ENCODE data around the gene STARD13. TPM values are rescaled to one million over a fixed set of nuclear protein-coding genes. Genes with fewer than 3 reads are reported as not detected.
A peak's percentile ranks its signal among the peaks of the same experiment; 100 is the strongest.

Gene STARD13
- total and polyA plus RNA-seq, 8 donors: 4.4 to 158 (median 44.0) TPM

DNA sequence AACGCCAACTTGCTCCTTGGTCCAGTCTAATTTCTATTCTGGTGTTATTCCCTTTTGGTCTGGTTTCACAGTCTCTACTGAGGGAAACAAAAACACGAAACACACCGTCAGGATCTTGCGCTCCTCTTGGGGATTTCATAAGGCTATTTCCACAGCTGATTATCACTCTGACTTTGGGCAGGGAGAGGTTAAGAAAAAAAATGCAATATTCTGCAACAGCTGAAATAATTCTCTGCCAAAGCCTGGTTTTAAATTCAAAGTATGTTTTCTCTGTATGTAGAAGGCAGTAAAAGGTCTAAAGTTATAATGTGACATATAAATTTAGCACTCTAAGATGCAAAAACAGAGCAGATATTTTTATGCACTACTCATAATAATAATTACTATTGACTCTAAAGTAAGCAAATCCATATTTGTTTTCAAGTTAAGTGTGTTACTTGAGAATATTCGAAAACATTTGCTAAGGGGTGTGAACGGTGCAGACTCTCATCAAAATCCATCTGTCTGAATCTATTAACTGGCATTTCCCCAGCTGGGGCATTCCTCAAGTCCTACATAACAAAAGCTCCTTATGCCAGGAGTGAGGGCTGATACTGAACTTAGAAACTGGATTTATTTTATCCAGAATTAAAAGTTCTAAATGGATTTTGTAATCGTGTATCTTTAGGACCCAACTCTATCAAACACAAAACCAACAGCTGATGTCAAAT, 38.4 kb upstream of the STARD13 start:
- 71 to 84% (median 78%) methylated on average over 7 of the region's 7 CpGs for WGBS, 5 donors
- Histone ChIP-seq H3K27me3 (no peaks in the 10 kb centered on the region), H3K27ac (peak overlapping the region in 2 of 5 donors; percentile 55 to 72), H3K4me3 (no peak overlapping the region), H3K9me3 (no peaks in the 10 kb centered on the region), H3K4me1 (peaks cover 0 to 15% (median 5%) of the 10 kb centered on the region in 4 donors), H3K36me3 (no peaks in the 10 kb centered on the region)
- intact Hi-C loops (cut with DNase I; ENCODE audit: low total_unique reads): no loop called here
- peak in 1 of 2 donors; percentile 43 for DNase-seq
- TF ChIP-seq, protein P1, sequence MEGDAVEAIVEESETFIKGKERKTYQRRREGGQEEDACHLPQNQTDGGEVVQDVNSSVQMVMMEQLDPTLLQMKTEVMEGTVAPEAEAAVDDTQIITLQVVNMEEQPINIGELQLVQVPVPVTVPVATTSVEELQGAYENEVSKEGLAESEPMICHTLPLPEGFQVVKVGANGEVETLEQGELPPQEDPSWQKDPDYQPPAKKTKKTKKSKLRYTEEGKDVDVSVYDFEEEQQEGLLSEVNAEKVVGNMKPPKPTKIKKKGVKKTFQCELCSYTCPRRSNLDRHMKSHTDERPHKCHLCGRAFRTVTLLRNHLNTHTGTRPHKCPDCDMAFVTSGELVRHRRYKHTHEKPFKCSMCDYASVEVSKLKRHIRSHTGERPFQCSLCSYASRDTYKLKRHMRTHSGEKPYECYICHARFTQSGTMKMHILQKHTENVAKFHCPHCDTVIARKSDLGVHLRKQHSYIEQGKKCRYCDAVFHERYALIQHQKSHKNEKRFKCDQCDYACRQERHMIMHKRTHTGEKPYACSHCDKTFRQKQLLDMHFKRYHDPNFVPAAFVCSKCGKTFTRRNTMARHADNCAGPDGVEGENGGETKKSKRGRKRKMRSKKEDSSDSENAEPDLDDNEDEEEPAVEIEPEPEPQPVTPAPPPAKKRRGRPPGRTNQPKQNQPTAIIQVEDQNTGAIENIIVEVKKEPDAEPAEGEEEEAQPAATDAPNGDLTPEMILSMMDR (IDR thresholded peaks at IDR 0.05): no peak
- TF ChIP-seq POLR2A (IDR thresholded peaks at IDR 0.05) (no peak), POLR2AphosphoS5 (IDR thresholded peaks at IDR 0.05) (no peak), EP300 (IDR thresholded peaks at IDR 0.05) (no peak)

DNA sequence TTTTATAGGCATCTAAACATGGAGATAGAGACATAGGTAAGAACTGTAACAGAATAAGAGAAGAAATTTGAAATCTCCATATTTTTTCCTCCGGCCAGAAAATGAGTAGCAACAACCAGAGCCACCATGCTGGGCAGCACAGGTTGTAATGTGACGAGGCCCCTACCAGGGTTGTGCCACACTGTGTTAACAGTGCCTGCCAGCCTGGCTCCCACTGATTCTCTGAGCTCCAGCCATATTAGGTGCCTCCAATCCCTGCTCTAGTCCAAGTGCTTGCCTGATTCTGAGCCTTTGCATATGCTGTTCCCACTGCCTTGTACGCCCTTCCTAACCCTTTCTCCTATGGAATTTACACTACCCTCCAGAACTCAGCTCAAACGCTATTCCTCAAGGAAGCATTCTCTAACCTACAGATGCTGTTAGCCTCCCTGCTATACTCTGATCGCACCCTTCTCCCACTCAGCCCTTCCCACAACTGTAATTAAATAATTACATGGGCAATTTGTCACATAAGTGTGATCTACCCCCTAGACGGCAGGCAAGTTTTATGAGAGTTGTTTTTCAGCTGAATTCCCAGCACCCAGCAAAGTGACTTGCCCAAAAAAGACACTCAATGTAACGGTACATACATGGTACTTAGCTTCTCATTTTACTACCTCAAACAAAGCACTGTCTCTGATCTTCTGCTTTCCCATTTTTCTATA, 37.6 kb upstream of the STARD13 start:
- TF ChIP-seq POLR2A (IDR thresholded peaks at IDR 0.05) (no peak), POLR2AphosphoS5 (IDR thresholded peaks at IDR 0.05) (no peak), EP300 (IDR thresholded peaks at IDR 0.05) (no peak)
- TF ChIP-seq, protein P1 (IDR thresholded peaks at IDR 0.05): no peak
- Histone ChIP-seq H3K9me3 (peaks cover 0 to 2% (median 0%) of the 10 kb centered on the region in 4 donors), H3K4me1 (peaks cover 0 to 15% (median 5%) of the 10 kb centered on the region in 4 donors), H3K27me3 (no peaks in the 10 kb centered on the region), H3K36me3 (no peaks in the 10 kb centered on the region), H3K27ac (peak overlapping the region in 2 of 5 donors; percentile 55 to 72), H3K4me3 (no peak overlapping the region)
- WGBS, 5 donors: 87 to 92% (median 90%) methylated on average over 7 of the region's 7 CpGs
- intact Hi-C loops (cut with DNase I; ENCODE audit: low total_unique reads): no loop called here
- no peak for DNase-seq

DNA sequence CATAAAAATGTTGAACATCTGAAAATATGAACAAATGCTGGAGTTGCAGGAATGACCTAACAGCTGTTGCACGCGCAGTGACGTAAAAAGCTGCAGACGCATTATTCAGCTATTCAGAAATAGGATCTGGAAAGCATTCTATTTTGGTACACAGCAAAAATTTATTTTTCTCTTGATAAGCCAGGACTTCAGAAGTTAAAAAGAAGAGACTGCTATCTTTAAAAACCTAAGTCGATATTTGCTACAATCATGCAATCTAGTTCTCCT, 36.9 kb upstream of the STARD13 start:
- Histone ChIP-seq H3K27me3 (no peaks in the 10 kb centered on the region), H3K27ac (peak overlapping the region in 3 of 5 donors; percentile 11 to 72 (median 55)), H3K4me1 (peaks cover 0 to 15% (median 5%) of the 10 kb centered on the region in 4 donors), H3K4me3 (no peak overlapping the region), H3K9me3 (peaks cover 0 to 3% (median 0%) of the 10 kb centered on the region in 4 donors), H3K36me3 (no peaks in the 10 kb centered on the region)
- no peak for TF ChIP-seq POLR2A (IDR thresholded peaks at IDR 0.05)
- TF ChIP-seq POLR2AphosphoS5 (IDR thresholded peaks at IDR 0.05): no peak
- TF ChIP-seq, protein P1 (IDR thresholded peaks at IDR 0.05): no peak
- TF ChIP-seq EP300 (IDR thresholded peaks at IDR 0.05): no peak
- WGBS, 5 donors: 71 to 83% (median 79%) methylated on average over 5 of the region's 5 CpGs
- peak in 1 of 2 donors; percentile 73 for DNase-seq
- intact Hi-C loops (cut with DNase I; ENCODE audit: low total_unique reads): no loop called here

DNA sequence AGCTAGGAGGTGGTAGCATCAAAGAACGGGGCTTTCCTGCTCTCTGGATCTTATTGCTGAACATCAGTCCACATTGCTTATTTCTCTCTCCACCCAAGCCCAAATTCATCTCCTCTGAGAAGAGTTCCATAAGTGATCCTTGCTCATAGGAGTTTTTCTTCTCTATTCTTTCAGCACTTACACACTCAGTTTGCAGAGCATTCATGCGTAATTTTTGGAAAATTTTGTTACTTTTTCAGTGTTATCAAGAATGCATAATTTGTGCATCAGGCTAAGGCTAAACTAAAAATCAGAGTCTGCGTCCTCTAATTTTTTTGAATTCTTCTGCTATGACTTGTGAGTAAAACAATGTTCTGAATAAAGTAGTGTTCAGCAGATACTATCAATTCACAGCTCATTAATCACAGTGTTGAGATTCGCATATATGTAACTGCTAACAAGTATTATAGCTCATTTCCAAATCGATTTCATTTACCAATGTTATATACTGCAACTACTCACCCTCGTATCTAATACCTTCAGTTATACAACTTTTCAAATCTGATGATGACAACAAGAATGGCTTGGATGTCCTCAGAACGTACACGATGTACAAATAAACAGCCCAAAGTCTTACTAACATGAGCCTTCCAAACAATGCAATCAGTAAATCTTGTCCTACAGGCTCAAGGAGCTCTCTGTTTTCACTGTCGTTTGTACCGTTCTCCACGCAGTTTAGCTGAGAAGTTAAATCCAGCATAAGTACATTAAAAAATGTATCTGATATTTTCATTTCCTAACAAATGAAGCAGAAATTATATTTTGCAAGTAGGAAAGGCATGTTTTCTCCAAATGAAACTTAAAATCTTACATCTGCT, 36.4 kb upstream of the STARD13 start:
- Histone ChIP-seq H3K4me3 (no peak overlapping the region), H3K4me1 (peaks cover 0 to 15% (median 5%) of the 10 kb centered on the region in 4 donors), H3K9me3 (peaks cover 0 to 3% (median 0%) of the 10 kb centered on the region in 4 donors), H3K27ac (peak overlapping the region in 3 of 5 donors; percentile 11 to 72 (median 55)), H3K27me3 (no peaks in the 10 kb centered on the region), H3K36me3 (no peaks in the 10 kb centered on the region)
- intact Hi-C loops (cut with DNase I; ENCODE audit: low total_unique reads): no loop called here
- TF ChIP-seq POLR2AphosphoS5 (IDR thresholded peaks at IDR 0.05) (peak in 1 of 3 donors; percentile 7), POLR2A (IDR thresholded peaks at IDR 0.05) (no peak)
- TF ChIP-seq, protein P1 (IDR thresholded peaks at IDR 0.05): no peak
- DNase-seq: no peak
- WGBS, 5 donors: 61 to 67% (median 66%) methylated on average over 11 of the region's 11 CpGs

Measured in stomach (tissue), 9 donors.